Nephron progenitor cell (in vitro differentiated cells): Measurements from ENCODE around the gene FCRL6.

Source experiments
- DNase-seq: peaks from one replicate; pipeline ENCODE4 v3.0.0; 2021
- H3K27ac Mint-ChIP-seq: 2 replicates; pipeline ENCODE4 v1.8.0; 2021; ENCODE audit warnings: mild to moderate bottlenecking, moderate library complexity, mixed read lengths
- H3K27me3 Mint-ChIP-seq: 2 replicates; pipeline ENCODE4 v1.8.0; 2021; ENCODE audit warnings: mild to moderate bottlenecking, low read depth, mixed read lengths; ENCODE audit not compliant: poor library complexity
- H3K36me3 Mint-ChIP-seq: 2 replicates; pipeline ENCODE4 v1.8.0; 2021; ENCODE audit warnings: low read depth, mixed read lengths
- H3K4me1 Mint-ChIP-seq: 2 replicates; pipeline ENCODE4 v1.8.0; 2021; ENCODE audit warnings: mixed read lengths
- H3K4me3 Mint-ChIP-seq: 2 replicates; pipeline ENCODE4 v1.8.0; 2021; ENCODE audit warnings: mild to moderate bottlenecking, moderate library complexity, mixed read lengths
- H3K9me3 Mint-ChIP-seq: 2 replicates; pipeline ENCODE4 v1.8.0; 2021; ENCODE audit warnings: mild to moderate bottlenecking, moderate library complexity, mixed read lengths
- CTCF ChIP-seq: fragments of 200-600 bp; sonication (generic); IDR thresholded peaks from 2 replicates; pipeline ENCODE4 v1.5.0; 2021; ENCODE audit warnings: antibody characterized with exemption

Gene FCRL6

GRCh38 chr1:159861218-159861617, 59.1 kb downstream of the FCRL6 start:
- Mint-ChIP-seq H3K4me1 (peaks cover 6% of the 10 kb centered on the region), H3K9me3 (no peaks in the 10 kb centered on the region), H3K36me3 (no peaks in the 10 kb centered on the region), H3K27ac (no peak overlapping the region), H3K27me3 (peaks cover 56% of the 10 kb centered on the region), H3K4me3 (no peak overlapping the region)
- DNase-seq: no peak
- TF ChIP-seq CTCF: no peak

- H3K27me3 Mint-ChIP-seq: peaks cover 51% of the 10 kb centered on the region
- H3K27ac Mint-ChIP-seq: no peak overlapping the region
- no peaks in the 10 kb centered on the region for H3K9me3 Mint-ChIP-seq
- no peak overlapping the region for H3K4me3 Mint-ChIP-seq
- DNase-seq: no peak
- H3K36me3 Mint-ChIP-seq: no peaks in the 10 kb centered on the region
- peaks cover 14% of the 10 kb centered on the region for H3K4me1 Mint-ChIP-seq
- no peak for TF ChIP-seq CTCF
Observed at GRCh38 chr1:159862031-159862430, 59.9 kb downstream of the FCRL6 start.

GRCh38 chr1:159862557-159862956, 60.4 kb downstream of the FCRL6 start, which contains the start of gene VSIG8:
VSIG8 (minus strand) TSS chr1:159862657; CDS start chr1:159862521, 136 bp downstream.
- TF ChIP-seq CTCF: no peak
- Mint-ChIP-seq H3K27me3 (peaks cover 46% of the 10 kb centered on the region), H3K9me3 (no peaks in the 10 kb centered on the region), H3K27ac (no peak within 1 kb of the TSS), H3K4me1 (peaks cover 20% of the 10 kb centered on the region), H3K4me3 (no peak within 1 kb of the TSS), H3K36me3 (no peaks in the 10 kb centered on the region)
- DNase-seq: no peak

GRCh38 chr1:159864262-159864661, 62.1 kb downstream of the FCRL6 start:
- H3K9me3 Mint-ChIP-seq: no peaks in the 10 kb centered on the region
- no peak for DNase-seq
- no peak for TF ChIP-seq CTCF
- peaks cover 35% of the 10 kb centered on the region for H3K27me3 Mint-ChIP-seq
- no peak overlapping the region for H3K27ac Mint-ChIP-seq
- H3K4me1 Mint-ChIP-seq: peaks cover 23% of the 10 kb centered on the region
- no peak overlapping the region for H3K4me3 Mint-ChIP-seq
- no peaks in the 10 kb centered on the region for H3K36me3 Mint-ChIP-seq
